HG02938 (cell line): ENCODE data around the gene EFNA2.
"Not testable (repeated sequence)": the region's sequence is repeated elsewhere in the genome, so short reads cannot be mapped to it uniquely, and the experiment has no call there.

Experiments used
- ATAC-seq: cut with Tn5 transposase; IDR thresholded peaks from one replicate; pipeline ENCODE4 v1.9.1; 2021; ENCODE audit warnings: mild to moderate bottlenecking, moderate library complexity; ENCODE audit not compliant: unreplicated experiment

EFNA2 gene

DNA sequence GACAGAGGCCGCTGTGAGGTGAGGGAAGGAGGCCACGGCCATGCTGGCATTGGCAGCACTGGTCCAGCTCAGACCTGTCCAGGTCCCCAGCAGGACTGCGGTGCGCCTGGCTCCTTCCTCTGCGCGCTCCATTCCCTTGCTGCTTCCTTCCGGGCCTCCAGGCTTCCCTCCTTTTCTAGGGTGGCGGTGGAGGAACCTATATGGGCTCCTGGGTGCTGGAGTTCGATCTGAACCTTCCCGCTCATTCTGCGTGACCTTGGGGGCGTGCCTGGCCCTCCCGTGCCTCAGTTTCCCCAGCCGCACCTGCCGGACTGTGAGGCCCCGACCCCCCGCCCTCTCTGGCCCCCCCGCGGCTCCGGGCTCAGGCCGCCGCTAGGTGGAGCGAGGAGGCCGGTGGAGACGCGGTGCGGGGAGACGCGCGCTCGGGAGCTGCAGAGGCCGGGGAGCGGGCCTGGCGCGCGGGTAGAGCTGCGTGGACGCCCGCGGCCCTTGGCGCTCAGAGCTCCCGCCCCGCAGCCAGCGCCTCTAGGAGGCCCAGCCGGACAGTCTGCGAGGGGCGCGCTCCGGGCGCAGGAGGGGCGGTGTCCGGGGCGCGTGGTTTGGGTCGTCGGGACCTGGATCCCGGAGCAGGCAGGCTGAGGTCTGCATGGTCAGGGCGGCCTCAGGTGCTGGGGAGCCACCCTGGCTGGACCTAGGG is 29.9 kb downstream of the EFNA2 start:
- ATAC-seq, result no peak

DNA sequence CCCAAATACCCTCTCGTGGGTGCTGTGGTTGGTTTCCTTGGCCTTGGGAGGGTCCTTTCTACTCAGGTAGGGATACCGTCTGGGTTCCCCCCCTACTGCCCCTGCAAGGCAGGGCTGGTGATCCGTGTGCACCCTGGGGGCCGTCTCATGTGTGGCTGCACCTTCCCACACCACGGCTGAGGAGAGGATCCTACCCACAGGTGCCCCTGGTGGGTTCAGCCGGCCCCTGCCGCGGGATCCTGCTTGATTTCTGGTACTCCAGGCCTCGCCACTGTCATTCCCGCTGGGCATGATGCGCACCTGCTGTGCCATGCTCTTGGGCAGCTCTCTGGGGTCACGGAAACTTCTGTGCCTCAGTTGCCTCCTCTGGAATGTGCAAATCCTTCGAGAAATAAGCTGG is 30.8 kb downstream of the EFNA2 start:
- no peak for ATAC-seq

DNA sequence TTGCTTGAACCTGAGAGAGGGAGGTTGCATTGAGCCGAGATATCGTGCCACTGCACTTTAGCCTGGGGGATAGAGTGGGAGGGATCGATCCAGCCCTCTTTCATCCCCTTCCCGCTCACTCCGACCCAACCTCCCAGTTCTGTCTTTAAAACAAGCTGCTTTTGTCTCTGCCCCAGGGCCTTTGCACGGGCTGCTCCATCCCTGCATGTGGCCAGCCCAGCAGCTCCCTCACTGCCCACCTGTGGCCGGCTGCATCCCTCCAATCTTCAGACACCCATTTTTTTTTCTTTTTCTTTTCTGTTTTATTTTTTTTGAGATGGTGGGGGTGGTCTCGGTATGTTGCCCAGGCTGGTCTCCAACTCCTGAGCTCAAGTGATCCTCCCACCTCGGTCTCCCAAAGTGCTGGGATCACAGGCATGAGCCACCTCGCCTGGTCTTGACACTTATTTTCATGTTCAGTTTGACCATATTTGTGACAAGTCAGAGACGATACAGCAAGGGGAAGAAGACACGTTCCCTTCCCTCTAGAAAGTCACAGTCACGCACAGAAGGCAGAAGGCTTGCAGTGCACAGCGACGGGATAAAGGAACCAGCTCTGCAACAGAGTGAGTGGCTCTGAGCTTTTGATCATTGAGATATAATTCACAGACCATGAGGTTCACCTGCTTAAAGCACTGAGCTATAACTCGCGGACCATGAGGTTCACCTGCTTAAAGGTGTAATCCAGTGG is 31.8 kb downstream of the EFNA2 start:
- ATAC-seq, result no peak

DNA sequence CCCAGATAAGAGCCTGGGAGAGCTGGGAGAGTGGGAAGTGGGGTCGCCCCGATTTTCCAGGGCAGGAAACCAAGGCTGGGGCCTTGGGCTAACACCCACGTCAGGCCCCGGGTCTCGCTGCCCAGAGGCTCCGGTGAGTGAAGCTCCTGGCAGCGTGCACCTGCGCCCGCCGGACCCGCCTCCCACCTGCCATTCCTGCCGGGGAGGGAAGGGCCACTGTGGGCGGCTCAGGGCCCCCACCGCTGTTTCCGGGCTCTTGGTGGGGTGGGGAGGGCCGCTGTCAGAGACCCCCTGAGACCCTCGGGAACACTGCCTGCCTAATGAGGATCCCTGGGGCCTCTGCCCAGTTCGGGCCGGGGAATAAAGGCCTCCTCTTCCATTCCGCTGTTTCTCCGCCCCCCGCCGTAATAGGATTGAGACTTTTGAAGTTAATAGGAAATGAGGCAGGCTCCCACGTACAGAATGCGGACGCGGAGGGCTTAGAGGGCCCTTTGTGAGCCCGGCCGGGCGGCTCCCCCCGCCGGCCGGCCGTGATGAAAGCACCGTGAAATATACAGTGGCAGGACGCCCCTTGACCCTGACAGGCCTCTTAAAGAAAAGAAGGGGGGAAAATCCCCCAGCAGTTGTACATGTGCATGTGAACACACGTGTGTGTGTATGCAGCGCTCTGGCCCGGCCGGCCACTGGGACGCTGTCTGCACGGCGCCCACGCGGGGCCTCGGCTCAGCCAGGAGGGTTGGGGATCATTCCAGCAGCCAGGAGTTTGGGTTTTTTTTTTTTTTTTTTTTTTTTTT is 33.2 kb downstream of the EFNA2 start:
- ATAC-seq, result no peak

DNA sequence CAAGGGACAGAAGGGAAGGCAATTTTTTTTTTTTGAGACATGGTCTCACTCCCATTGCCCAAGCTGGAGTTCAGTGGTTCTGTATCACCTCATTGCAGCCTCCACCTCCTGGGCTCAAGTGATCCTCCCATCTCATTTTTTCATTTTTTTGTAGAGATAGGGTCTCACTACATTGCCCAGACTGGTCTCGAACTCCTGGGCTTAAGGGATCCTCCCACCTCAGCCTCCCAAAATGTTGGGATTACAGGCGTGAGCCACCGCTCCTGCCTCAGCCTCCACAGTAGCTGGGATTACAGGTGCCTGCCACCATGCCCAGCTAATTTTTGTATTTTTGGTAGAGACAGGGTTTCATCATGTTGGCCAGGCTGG is 34.6 kb downstream of the EFNA2 start:
- not testable (repeated sequence) for ATAC-seq

DNA sequence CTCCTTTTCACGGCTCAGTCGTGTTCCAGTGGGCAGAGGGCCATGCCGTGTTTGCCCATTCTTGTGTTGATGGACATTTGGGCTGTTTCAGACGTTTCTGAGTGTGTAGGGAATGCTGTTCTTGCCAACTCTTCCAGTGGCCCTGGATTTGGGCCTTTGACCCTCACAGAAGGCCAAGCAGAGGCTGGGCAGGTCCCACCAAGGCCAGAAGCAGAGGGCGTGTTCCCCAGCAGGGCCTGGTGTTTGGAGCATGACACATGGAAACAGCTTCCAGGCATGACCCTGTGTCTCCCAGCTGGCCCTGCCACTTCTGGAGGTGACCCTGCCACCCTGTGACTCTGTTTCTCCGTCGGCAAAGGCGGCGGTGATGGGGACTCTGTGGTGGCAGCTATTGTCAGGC is 35.9 kb downstream of the EFNA2 start:
- no peak for ATAC-seq

DNA sequence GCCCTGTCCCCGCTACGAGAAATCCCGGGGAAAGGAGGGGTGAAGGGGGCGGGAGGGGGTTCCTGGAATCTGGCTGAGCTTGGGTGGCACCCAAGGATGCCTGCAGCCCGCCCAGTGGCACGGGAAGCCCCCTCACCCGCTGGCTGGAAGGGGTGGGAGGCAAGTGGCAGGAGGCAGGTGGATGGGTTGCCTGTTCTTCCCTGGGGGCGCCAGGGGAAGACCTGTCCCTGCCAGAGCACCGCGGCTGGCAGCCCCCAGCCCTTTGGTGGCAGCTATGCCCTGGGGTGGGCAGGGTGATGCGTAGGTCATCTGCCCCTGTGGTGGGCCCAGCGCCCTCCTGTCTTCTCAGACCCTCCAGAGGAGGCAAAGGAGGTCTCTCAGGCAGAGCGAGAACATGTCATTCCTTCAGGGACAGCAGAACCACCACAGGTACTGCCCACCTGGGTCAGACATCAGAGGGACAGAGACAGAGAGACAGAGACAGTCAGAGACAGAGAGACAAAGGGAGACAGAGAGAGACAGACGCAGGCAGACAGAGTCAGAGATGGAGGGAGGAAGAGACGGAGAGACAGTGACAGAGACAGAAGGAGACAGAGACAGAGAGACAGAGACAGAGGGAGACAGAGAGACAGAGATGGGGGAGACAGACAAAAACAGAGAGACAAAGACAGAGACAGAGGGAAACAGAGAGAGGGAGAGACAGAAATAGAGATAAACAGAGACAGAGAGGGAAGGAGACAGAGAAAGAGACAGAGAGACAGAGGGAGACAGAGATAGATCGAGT is 36.7 kb downstream of the EFNA2 start:
- no peak for ATAC-seq

DNA sequence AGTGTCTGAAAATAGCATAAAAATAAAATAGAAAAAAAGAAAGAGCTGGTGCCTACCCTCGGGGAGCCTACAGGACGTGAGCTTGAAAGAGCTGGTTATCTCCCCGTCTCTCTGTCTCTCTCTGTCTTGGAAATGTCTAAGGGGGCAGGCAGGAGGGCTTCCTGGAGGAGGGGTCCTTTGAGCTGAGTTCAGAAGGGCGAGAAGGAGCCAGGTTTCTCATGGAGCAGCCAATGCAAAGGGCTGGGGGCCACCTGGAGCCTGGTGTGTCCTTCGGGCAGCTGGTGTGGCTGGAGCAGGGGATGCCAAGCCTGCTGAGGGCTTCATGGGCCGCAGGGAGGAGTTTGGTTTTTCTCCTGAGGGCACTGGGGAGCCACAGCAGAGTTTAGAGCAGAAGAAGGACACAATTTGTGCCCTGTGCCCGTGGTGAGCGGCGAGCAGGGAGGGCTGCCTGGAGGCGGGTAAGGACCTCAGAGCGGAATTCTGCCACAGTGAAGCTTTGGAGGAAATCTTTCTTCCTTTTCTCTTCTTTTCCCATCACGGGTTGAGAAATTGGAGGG is 38.7 kb downstream of the EFNA2 start:
- no peak for ATAC-seq

DNA sequence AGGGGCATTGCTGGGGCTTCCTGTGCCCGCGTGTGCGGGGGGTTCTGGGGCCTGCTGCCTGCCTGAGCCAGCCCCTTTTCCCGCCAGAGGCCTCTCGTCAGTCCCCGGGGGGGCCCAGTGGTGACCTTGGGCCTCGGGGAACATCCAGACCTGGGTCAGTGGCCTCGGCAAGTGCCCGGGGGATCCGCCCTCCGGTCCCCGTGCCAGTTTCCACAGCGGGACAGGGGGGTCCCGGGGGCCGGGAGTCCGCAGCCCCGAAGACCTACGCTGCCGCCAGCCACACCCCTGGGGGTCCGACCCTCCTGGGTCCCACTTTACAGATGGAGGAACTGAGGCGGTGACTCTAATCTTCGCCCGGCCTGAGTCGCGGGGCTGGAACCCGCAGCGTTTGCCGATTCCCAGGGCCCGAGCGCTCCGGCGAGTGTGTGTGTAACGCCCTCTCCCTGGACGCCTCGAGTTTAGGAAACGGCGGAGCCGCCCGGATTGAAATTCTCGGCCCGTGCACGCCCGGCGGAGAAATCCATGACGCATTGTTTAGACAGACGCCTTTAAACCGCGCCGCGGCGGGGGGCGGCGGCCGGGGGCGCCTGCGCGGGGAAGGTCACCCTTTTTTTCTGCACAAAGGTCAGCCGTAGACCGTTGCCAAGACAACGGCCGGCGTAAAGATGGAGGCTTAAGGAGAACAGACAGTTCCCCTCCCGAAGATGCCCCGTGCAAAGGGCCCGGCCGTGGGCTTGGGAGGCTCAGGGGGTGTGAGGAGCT is 39.3 kb downstream of the EFNA2 start:
- ATAC-seq, result no peak

DNA sequence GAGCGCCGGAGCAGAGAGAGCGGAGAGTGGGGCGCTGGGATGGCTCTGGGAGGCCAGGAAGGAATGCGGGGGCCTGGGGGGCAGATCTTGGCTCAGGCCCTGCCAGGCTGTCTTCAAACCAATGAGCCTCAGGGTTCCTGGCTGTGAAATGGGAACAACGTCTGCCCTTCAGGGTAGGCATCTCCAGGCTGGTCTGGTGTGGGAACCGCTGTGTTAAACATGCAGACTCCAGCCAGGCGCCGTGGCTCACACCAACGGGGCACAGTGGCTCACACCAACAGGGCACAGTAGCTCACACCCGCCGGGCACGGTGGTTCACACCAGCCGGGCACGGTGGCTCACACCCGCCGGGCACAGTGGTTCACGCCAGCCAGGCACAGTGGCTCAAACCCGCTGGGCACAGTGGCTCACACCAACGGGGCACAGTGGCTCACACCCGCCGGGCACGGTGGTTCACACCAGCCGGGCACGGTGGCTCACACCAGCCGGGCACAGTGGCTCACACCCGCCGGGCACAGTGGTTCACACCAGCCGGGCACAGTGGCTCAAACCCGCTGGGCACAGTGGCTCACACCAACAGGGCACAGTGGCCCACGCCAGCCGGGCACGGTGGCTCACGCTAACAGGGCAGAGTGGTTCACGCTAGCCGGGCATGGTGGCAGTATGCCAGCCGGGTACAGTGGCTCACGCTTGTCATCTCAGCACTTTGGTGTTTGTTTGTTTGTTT is 40.1 kb downstream of the EFNA2 start:
- no peak for ATAC-seq

DNA sequence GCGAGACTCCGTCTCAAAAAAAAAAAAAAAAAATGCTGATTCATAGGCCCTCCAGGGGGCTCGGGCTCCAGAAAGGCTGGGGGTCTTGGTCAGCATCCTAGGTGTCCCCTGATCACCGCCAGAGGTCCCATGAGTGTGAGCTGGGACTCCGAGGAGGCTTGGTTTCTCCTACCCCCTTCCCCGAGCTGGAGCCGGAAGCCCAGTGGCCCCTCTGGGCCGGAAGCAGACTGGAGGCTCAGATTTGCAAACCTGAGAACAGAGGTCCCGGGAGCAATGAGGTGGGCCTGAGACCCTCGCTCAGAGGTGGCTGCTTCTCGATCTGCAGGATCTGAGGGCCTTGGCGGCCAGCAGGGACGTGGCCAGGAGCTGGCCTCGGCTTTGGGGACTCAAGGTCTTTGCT is 41.5 kb downstream of the EFNA2 start:
- ATAC-seq, result no peak

DNA sequence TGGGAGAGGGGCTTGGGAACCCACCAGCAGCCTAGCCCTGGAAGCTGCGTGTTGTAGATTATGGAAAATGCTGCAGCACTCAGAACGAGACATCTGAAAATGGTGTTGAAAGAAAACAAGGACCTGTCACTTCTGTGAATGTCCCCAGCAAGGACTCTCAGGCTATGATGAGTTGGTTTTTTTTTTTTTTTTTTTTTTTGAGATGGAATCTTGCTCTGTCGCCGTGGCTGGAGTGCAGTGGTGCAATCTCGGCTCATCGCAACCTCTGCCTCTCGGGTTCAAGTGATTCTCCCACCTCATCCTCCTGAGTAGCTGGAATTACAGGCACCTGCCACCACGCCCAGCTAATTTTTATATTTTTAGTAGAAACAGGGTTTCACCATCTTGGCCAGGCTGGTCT is 46.5 kb downstream of the EFNA2 start:
- ATAC-seq, result not testable (repeated sequence)

DNA sequence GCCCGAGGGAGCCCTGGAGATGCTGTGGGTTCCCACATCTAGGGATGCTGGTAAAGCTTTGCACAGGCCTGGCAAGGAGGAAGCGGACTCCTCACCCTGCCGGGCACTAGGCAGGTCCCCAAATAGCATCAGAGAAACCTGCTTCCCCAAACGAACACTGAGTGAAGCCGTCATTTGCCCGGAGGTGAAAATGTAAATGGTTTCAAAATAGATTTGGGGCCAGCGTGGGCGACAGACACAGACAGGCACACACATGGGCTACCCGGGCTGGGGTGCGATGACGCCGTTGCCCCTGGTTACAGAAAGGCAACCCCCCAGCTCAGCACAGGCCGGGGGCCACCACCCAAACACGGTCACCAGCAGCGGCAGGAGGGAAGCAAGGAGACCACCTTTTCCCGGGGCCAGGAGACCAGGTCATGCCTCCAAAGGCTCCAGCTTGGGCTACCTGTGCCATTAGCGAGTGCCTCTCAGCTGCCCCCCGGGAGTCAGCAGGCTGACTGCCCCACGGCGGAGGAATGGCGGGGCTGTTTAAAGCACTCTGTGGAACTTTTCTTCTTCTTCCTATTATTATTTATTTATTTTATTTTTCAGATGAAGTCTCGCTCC is 50.5 kb downstream of the EFNA2 start:
- no peak for ATAC-seq

DNA sequence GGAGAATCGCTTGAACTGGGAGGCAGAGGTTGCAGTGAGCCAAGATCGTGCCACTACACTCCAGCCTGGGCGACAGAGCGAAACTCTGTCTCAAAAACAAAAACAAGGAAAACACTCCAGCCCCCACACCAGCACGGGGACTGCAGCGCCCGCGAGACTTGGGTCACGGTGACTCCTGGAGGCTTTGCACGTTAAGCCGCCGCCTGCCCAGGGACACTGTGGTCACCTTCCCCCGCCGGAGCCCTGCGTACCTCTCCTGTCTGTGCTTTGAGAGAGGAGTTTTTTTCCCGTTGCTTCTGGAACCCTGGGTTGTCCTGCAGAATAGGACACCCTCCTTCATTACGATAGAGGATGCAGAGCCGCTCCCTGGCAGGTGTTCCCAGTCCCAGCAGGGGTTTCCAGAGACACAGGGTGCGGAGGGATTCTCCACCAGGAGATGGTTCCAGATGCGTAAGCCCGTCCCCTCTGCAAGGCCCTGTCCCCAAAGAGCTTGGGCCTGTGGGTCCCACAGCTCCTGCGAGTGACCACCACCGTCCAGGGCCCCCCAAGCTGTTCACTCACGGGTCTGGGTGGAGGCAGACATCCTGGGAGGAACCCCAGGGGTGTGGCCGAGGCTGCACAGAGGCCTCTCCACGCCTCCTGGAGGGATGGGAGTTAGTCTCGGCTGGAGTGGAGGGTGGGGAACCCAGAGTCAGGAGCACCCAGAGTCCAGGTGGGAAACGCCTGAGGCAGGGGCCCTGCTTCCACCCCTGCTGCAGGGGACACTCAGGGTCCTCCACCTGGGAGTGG is 55.2 kb downstream of the EFNA2 start:
- ATAC-seq, result no peak

DNA sequence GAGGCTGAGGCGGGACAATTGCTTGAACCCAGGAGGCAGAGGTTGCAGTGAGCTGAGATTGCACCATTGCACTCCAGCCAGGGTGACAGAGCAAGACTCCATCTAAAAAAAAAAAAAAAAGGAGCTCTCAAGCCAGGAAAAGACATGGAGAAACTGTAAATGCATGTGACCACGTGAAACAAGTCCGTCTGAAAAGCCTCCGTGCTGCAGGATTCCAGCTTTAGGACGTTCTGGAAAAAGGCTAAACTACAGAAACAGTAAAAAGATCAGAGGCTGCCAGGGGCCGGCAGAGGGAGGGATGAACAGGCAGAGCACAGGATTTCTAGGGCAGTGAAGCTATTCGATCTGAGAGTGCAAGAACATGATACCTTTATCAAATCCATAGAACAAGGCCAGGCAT is 57.4 kb downstream of the EFNA2 start:
- no peak for ATAC-seq

DNA sequence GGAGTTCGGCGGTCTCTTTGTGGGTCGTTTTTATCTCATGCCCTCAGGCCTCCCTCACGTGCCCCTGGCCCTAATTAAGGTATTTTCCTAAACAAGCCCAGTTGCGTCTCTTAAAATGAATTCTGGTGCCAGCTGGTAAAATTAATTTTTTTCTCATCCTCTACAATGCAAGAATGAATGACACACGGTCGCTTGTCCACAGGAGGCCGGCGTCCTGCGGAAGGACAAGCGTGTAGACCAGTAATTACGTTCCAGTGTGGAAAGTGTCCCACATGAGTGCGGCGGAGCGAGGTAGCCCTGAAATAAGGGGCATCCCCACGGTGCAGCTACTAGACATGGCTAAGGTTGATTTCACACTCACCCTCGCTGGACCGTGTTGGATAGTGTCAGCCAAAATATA is 63.5 kb downstream of the EFNA2 start:
- ATAC-seq, result no peak

DNA sequence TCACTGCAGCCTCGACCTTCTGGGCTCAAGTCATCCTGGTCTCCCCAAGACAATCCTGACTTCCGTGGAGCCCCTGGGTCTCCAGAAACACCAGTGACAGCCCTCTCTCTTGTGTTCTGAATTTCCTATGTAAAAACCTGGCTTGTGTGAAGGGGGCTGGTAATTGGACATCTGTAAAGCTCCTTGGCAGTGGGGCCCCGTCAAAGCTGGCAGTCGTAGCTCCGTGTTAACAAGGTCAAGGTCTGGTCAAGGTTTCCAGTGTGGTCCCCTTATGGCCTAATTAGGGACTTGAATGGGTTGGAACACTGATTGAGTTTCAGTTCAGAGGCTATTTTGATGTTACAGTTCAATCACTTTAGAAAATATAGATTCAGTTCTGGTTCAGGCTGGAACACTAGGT is 65.2 kb downstream of the EFNA2 start:
- no peak for ATAC-seq
